OCI-LY7 (cell line): Measurements from ENCODE around the gene IMPACT.

ENCODE experiments used
- EZH2phosphoT487 ChIP-seq: fragments of 200-600 bp; sonication (generic); IDR thresholded peaks from 2 replicates; pipeline ENCODE4 v1.6.1; 2018; ENCODE audit warnings: low read depth, borderline replicate concordance, mild to moderate bottlenecking, mixed run types, antibody characterized with exemption, low read length, moderate library complexity, mixed read lengths
- TF ChIP-seq, protein P1 (sequence below): fragments of 200-600 bp; sonication (generic); conservative IDR thresholded peaks from 2 replicates; pipeline ENCODE4 v1.5.1; 2014; ENCODE audit warnings: mild to moderate bottlenecking, antibody characterized with exemption, low read length, moderate library complexity, mixed read lengths

DNA sequence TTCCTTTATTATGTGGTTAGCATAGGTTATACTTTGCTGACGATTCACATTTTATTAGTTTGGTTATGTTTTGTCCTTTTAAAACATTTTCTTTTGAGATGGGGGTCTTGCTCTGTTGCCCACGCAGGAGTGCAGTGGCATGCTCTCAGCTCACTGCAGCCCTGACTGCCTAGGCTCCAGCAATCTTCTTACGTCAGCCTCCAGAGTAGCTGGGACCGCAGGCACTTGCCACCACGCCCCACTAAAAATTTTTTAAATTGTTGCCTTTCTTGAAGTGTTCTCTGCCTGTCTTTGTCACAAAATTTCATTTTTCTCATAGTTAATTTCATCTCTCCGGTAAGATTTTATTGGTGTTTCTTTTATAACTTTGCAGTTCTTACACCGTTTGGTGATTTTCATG lies 52.9 kb downstream of the IMPACT start:
- TF ChIP-seq, protein P1, sequence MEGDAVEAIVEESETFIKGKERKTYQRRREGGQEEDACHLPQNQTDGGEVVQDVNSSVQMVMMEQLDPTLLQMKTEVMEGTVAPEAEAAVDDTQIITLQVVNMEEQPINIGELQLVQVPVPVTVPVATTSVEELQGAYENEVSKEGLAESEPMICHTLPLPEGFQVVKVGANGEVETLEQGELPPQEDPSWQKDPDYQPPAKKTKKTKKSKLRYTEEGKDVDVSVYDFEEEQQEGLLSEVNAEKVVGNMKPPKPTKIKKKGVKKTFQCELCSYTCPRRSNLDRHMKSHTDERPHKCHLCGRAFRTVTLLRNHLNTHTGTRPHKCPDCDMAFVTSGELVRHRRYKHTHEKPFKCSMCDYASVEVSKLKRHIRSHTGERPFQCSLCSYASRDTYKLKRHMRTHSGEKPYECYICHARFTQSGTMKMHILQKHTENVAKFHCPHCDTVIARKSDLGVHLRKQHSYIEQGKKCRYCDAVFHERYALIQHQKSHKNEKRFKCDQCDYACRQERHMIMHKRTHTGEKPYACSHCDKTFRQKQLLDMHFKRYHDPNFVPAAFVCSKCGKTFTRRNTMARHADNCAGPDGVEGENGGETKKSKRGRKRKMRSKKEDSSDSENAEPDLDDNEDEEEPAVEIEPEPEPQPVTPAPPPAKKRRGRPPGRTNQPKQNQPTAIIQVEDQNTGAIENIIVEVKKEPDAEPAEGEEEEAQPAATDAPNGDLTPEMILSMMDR, result no peak
- no peak for TF ChIP-seq EZH2phosphoT487
